ENCODE data around the gene VPS8. TPM values are rescaled to one million over a fixed set of nuclear protein-coding genes. Genes with fewer than 3 reads are reported as not detected.
A peak's percentile ranks its signal among the peaks of the same experiment; 100 is the strongest.

VPS8 gene
- total and polyA plus RNA-seq, 11 donors = 15.7 to 122 (median 74.3) TPM

DNA sequence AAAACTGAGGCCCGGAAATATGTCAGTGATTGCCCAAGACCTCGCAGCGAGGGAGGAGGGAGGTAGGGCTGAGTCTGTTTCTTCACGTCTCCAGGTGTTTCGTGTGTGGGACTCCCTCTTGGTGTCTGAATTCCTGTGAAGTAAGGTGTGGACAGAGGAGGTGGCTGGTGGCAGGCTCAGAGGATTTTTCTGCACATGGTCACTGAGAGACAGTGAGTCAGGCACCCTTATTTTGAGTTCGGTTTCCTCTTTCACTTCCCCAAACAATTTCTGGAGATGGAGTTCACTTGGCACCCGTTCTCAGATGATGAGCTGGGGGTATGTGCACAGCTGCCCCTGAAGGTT lies 46.3 kb upstream of the VPS8 start:
- DNase-seq = no peak
- Histone ChIP-seq H3K36me3 (no peaks in the 10 kb centered on the region), H3K27ac (no peak overlapping the region), H3K4me1 (peaks cover 0 to 13% (median 4%) of the 10 kb centered on the region in 12 donors), H3K9me3 (no peaks in the 10 kb centered on the region), H3K4me3 (no peak overlapping the region), H3K27me3 (peaks cover 0 to 4% (median 0%) of the 10 kb centered on the region in 9 donors)
- peak in 1 of 4 donors; percentile 27 for ATAC-seq
- TF ChIP-seq POLR2A (IDR thresholded peaks at IDR 0.05) (no peak), CTCF (IDR thresholded peaks at IDR 0.05) (no peak)
- intact Hi-C loops (cut with DNase I) = no loop called here
- WGBS, 4 donors = 75 to 85% (median 81%) methylated on average over 7 of the region's 7 CpGs

DNA sequence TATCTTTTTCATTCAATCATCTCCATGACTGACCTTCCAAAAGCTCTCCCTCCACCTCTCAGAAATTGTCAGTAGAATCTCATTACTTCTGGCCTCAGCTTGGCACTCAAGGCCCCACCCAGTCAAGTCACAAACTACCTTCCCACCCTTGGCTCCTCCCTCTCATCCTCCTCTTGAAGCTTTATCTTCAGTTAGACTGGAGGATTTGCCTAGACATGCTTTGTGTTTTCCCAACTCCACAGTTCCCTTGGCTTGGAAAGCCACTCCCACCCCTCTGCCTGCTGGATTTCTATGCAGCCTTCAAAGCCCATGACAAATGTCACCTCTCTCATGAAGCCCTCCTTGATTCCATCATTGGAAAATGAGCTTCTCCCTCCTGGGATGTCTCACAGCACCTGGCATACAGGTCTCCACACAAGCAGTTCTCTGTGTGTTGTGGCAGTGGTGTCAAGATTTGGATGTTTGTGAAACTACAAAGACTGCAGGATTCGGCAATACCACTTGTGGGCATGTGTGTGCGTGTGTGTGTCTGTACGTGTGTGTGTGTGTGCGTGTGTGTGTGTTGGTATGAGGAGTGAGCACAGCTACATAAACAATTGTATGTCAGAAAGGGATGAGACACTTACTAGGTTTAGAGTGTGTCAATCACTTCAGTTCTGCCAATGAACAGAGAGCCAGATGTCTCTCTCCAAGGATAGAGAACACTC lies 45.3 kb upstream of the VPS8 start:
- peaks cover 0 to 13% (median under 1%) of the 10 kb centered on the region in 12 donors for H3K4me1 ChIP-seq
- WGBS, 4 donors = 85 to 92% (median 91%) methylated on average over 4 of the region's 4 CpGs
- intact Hi-C loops (cut with DNase I) = no loop called here
- no peak for DNase-seq
- peaks cover 0 to 4% (median 0%) of the 10 kb centered on the region in 9 donors for H3K27me3 ChIP-seq
- H3K9me3 ChIP-seq = no peaks in the 10 kb centered on the region
- H3K36me3 ChIP-seq = no peaks in the 10 kb centered on the region
- no peak overlapping the region for H3K4me3 ChIP-seq
- no peak overlapping the region for H3K27ac ChIP-seq
- ATAC-seq = no peak
- TF ChIP-seq CTCF (IDR thresholded peaks at IDR 0.05) = no peak
- TF ChIP-seq POLR2A (IDR thresholded peaks at IDR 0.05) = no peak

GRCh38 chr3:184767377-184767776 lies 44.6 kb upstream of the VPS8 start:
- Histone ChIP-seq H3K4me1 (peaks cover 0 to 13% (median 0%) of the 10 kb centered on the region in 12 donors), H3K36me3 (no peaks in the 10 kb centered on the region), H3K4me3 (no peak overlapping the region), H3K27me3 (peaks cover 0 to 4% (median 0%) of the 10 kb centered on the region in 9 donors), H3K27ac (no peak overlapping the region), H3K9me3 (no peaks in the 10 kb centered on the region)
- WGBS, 4 donors = 76 to 93% (median 82%) methylated on average over 12 of the region's 12 CpGs
- TF ChIP-seq POLR2A (IDR thresholded peaks at IDR 0.05) (no peak), CTCF (IDR thresholded peaks at IDR 0.05) (no peak)
- ATAC-seq (no peak), DNase-seq (no peak)
- intact Hi-C loops (cut with DNase I) = no loop called here

GRCh38 chr3:184769382-184770170 lies 42.4 kb upstream of the VPS8 start:
- Histone ChIP-seq H3K27ac (no peak overlapping the region), H3K36me3 (no peaks in the 10 kb centered on the region), H3K27me3 (peaks cover 0 to 4% (median 0%) of the 10 kb centered on the region in 9 donors), H3K4me3 (no peak overlapping the region), H3K4me1 (peaks cover 0 to 24% (median 8%) of the 10 kb centered on the region in 12 donors), H3K9me3 (no peaks in the 10 kb centered on the region)
- ATAC-seq (no peak), DNase-seq (no peak)
- intact Hi-C loops (cut with DNase I) = loop anchor here in 4 of 10 donors (5.0 to 10.0 kb wide), 4 partner anchors 32 to 405 kb away; partner anchors contain the start of genes THPO (in 2 of the 4), CLCN2 (in 1 of the 4) and POLR2H (in 1 of the 4)
- WGBS, 4 donors = 88 to 92% (median 90%) methylated on average over 26 of the region's 26 CpGs
- TF ChIP-seq POLR2A (IDR thresholded peaks at IDR 0.05) = no peak
- TF ChIP-seq CTCF (IDR thresholded peaks at IDR 0.05) = no peak

All from heart left ventricle (tissue), 16 donors.